ENCODE results near the gene ALDOA. TPM values are rescaled to one million over a fixed set of nuclear protein-coding genes. Genes with fewer than 3 reads are reported as not detected.
"Not testable (repeated sequence)": the region's sequence is repeated elsewhere in the genome, so short reads cannot be mapped to it uniquely, and the experiment has no call there.

ALDOA gene
- 1,000 to 10,000 TPM in 2 of 4 donors, 100 to 1,000 TPM in 2; 406 to 1,111 (median 984) TPM for polyA plus RNA-seq
- long read RNA-seq, donor 1, result 0 reads
- long read RNA-seq, donor 2, transcript ALDOA-209 (9 exons, 1,579 nt), result major isoform, 79 of 98 reads
- long read RNA-seq, donor 2, transcript ALDOA-206 (9 exons, 1,550 nt), result minor isoform, 5 of 98 reads
- long read RNA-seq, donor 2, partial matches to known transcripts, result 7 of 98 reads
- long read RNA-seq, donor 2, other reads (novel, unspliced or antisense), result 0 of 98 reads
- long read RNA-seq, donor 3, transcript ALDOA-209 (9 exons, 1,579 nt), result major isoform, 74 of 147 reads
- long read RNA-seq, donor 3, transcript ALDOA-219 (8 exons, 1,499 nt), result minor isoform, 8 of 147 reads
- long read RNA-seq, donor 3, transcript ALDOA-214 (4 exons, 801 nt), result minor isoform, 6 of 147 reads
- long read RNA-seq, donor 3, partial matches to known transcripts, result 53 of 147 reads
- long read RNA-seq, donor 3, other reads (novel, unspliced or antisense), result 0 of 147 reads
- long read RNA-seq, donor 4, partial matches to known transcripts, result 0 of 5 reads
- long read RNA-seq, donor 4, other reads (novel, unspliced or antisense), result 0 of 5 reads
- long read RNA-seq, donor 5, transcript ALDOA-209 (9 exons, 1,579 nt), result major isoform, 16 of 20 reads
- long read RNA-seq, donor 5, partial matches to known transcripts, result 0 of 20 reads
- long read RNA-seq, donor 5, other reads (novel, unspliced or antisense), result 0 of 20 reads
- long read RNA-seq, donor 6, transcript ALDOA-206 (9 exons, 1,550 nt), result minor isoform, 8 of 202 reads
- long read RNA-seq, donor 6, transcript ALDOA-209 (9 exons, 1,579 nt), result major isoform, 165 of 202 reads
- long read RNA-seq, donor 6, transcript ALDOA-219 (8 exons, 1,499 nt), result minor isoform, 12 of 202 reads
- long read RNA-seq, donor 6, partial matches to known transcripts, result 12 of 202 reads
- long read RNA-seq, donor 6, other reads (novel, unspliced or antisense), result 0 of 202 reads
- long read RNA-seq, donor 7, transcript ALDOA-209 (9 exons, 1,579 nt), result major isoform, 1,376 of 1,666 reads
- long read RNA-seq, donor 7, transcript ALDOA-206 (9 exons, 1,550 nt), result minor isoform, 107 of 1,666 reads
- long read RNA-seq, donor 7, transcript ALDOA-219 (8 exons, 1,499 nt), result minor isoform, 28 of 1,666 reads
- long read RNA-seq, donor 7, transcript ALDOA-214 (4 exons, 801 nt), result minor isoform, 16 of 1,666 reads
- long read RNA-seq, donor 7, partial matches to known transcripts, result 123 of 1,666 reads
- long read RNA-seq, donor 7, other reads (novel, unspliced or antisense), result 0 of 1,666 reads
- long read RNA-seq, donor 8, transcript ALDOA-202 (9 exons, 1,603 nt), result minor isoform, 14 of 64 reads
- long read RNA-seq, donor 8, transcript ALDOA-209 (9 exons, 1,579 nt), result major isoform, 37 of 64 reads
- long read RNA-seq, donor 8, partial matches to known transcripts, result 6 of 64 reads
- long read RNA-seq, donor 8, other reads (novel, unspliced or antisense), result 0 of 64 reads
- long read RNA-seq, donor 9, transcript ALDOA-209 (9 exons, 1,579 nt), result major isoform, 42 of 52 reads
- long read RNA-seq, donor 9, partial matches to known transcripts, result 6 of 52 reads
- long read RNA-seq, donor 9, other reads (novel, unspliced or antisense), result 0 of 52 reads
- long read RNA-seq, donor 10, transcript ALDOA-219 (8 exons, 1,499 nt), result minor isoform, 8 of 243 reads
- long read RNA-seq, donor 10, transcript ALDOA-209 (9 exons, 1,579 nt), result major isoform, 205 of 243 reads
- long read RNA-seq, donor 10, transcript ALDOA-206 (9 exons, 1,550 nt), result minor isoform, 13 of 243 reads
- long read RNA-seq, donor 10, partial matches to known transcripts, result 9 of 243 reads
- long read RNA-seq, donor 10, other reads (novel, unspliced or antisense), result 0 of 243 reads

DNA sequence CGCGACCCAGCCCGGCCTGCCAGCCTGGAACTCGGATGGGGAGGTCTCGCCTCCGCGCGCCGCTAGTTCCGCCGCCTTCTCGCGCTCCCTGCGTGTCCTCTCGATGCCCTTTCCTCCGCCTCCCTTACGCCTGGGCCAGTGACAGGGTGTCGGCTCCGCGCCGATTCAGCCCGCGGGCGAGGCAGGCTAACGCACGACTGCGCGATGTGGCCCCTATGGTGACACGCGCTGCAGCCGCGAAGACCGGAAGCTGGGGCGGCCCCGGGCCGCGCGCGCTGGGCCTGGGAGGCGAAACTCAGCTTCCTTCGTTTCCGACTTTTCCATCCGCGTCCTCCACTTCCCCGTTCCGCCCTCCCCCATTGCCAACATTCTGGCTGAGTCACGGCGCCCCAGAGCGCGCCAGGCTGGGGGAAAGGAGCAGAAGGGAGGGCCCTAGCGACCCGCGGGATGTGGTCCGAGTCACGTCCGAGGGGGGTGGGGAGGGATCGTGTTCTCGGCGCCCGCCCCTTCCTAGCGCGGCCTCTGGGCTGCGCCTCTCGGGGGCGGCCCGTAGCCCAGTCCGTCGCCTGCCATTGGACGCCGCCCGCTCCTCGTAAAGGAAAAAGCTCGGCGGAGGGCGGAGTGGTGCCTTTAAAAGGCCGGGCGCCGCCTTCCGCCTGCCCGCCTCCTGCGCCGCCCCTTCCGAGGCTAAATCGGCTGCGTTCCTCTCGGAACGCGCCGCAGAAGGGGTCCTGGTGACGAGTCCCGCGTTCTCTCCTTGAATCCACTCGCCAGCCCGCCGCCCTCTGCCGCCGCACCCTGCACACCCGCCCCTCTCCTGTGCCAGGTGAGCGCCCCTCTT, at the start of gene ALDOA:
ALDOA (plus strand) TSS at position 659 of the 841 bp plus-strand sequence. CDS start 1,138 bp downstream, outside the sequence.
- Histone ChIP-seq H3K27ac (ENCODE audit: low read depth in 1 of 3, low read length in 2 of 3) (peak within 1 kb of the TSS; percentile 93 to 100 (median 99)), H3K4me3 (ENCODE audit: low read depth in 1 of 3, low read length in 3 of 3) (peak within 1 kb of the TSS; percentile 85 to 100 (median 92)), H3K27me3 (ENCODE audit: control insufficient read depth in 3 of 3, insufficient read depth in 3 of 3, low read length in 3 of 3) (no peaks in the 10 kb centered on the region), H3K9me3 (ENCODE audit: control insufficient read depth in 2 of 2, insufficient read depth in 1 of 2, low read depth in 1 of 2, low read length in 1 of 2) (no peaks in the 10 kb centered on the region), H3K4me1 (ENCODE audit: control insufficient read depth in 3 of 3, insufficient read depth in 2 of 3, low read depth in 1 of 3, low read length in 2 of 3) (peaks cover 0 to 36% (median 6%) of the 10 kb centered on the region in 3 donors), H3K36me3 (ENCODE audit: control insufficient read depth in 3 of 3, insufficient read depth in 2 of 3, low read depth in 1 of 3, low read length in 3 of 3) (peaks cover 15 to 41% (median 24%) of the 10 kb centered on the region in 3 donors)
- DNase-seq (peak; percentile 97 to 99), FAIRE-seq (no peak)
- 0 to 1% (median 1%) methylated on average over 76 to 99 of the region's 99 CpGs for WGBS, 3 donors

DNA sequence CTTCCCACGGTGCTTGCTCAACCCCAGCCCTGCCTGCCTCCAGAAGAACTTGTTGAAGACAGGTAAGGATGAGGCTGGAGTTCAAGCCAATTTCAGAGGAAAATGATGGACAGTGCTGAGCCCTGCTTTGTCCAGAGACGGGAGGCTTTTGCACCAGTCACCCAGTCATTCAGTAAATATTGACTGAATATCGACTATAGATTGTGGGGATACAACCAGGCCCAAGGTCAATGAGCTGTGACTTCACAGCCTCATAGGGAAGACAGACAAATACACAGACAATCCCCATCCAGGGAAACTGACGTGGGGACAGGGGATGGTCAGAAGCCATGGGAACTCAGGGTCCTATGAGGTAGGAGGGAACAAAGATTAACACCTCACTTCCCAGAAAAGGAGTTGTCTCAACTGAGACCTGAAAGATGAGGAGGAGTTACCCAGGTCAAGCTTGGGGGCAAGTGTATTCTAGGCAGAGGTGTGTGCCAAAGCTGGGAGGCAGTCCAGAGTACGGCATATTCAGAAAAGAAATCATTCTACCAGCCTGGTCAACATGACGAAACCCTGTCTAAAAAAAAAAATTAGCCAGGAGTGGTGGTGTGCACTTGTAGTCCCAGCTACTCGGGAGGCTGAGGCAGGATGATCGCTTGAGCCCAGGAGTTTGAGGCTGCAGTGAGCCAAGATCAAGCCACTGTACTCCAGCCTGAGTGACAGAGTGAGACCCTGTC, 48.8 kb upstream of the ALDOA start:
- FAIRE-seq (no peak), DNase-seq (no peak)
- Histone ChIP-seq H3K4me3 (ENCODE audit: low read depth in 1 of 3, low read length in 3 of 3) (no peak overlapping the region), H3K36me3 (ENCODE audit: control insufficient read depth in 3 of 3, insufficient read depth in 2 of 3, low read depth in 1 of 3, low read length in 3 of 3) (no peaks in the 10 kb centered on the region), H3K9me3 (ENCODE audit: control insufficient read depth in 2 of 2, insufficient read depth in 1 of 2, low read depth in 1 of 2, low read length in 1 of 2) (no peaks in the 10 kb centered on the region), H3K4me1 (ENCODE audit: control insufficient read depth in 3 of 3, insufficient read depth in 2 of 3, low read depth in 1 of 3, low read length in 2 of 3) (peaks cover 0 to 11% (median 0%) of the 10 kb centered on the region in 3 donors), H3K27me3 (ENCODE audit: control insufficient read depth in 3 of 3, insufficient read depth in 3 of 3, low read length in 3 of 3) (peaks cover 0 to 18% (median 0%) of the 10 kb centered on the region in 3 donors), H3K27ac (ENCODE audit: low read depth in 1 of 3, low read length in 2 of 3) (no peak overlapping the region)
- WGBS, 3 donors, result 65 to 76% (median 67%) methylated on average over 8 of the region's 8 CpGs

- 94 to 97% (median 95%) methylated on average over 2 of the region's 2 CpGs for WGBS, 3 donors
- Histone ChIP-seq H3K4me1 (ENCODE audit: control insufficient read depth in 3 of 3, insufficient read depth in 2 of 3, low read depth in 1 of 3, low read length in 2 of 3) (peaks cover 0 to 6% (median 0%) of the 10 kb centered on the region in 3 donors), H3K27me3 (ENCODE audit: control insufficient read depth in 3 of 3, insufficient read depth in 3 of 3, low read length in 3 of 3) (peaks cover 0 to 13% (median 0%) of the 10 kb centered on the region in 3 donors), H3K27ac (ENCODE audit: low read depth in 1 of 3, low read length in 2 of 3) (no peak overlapping the region), H3K36me3 (ENCODE audit: control insufficient read depth in 3 of 3, insufficient read depth in 2 of 3, low read depth in 1 of 3, low read length in 3 of 3) (no peaks in the 10 kb centered on the region), H3K4me3 (ENCODE audit: low read depth in 1 of 3, low read length in 3 of 3) (no peak overlapping the region), H3K9me3 (ENCODE audit: control insufficient read depth in 2 of 2, insufficient read depth in 1 of 2, low read depth in 1 of 2, low read length in 1 of 2) (no peaks in the 10 kb centered on the region)
- FAIRE-seq (no peak), DNase-seq (no peak)
Observed at GRCh38 chr16:30017277-30017656, 48.3 kb upstream of the ALDOA start.

DNA sequence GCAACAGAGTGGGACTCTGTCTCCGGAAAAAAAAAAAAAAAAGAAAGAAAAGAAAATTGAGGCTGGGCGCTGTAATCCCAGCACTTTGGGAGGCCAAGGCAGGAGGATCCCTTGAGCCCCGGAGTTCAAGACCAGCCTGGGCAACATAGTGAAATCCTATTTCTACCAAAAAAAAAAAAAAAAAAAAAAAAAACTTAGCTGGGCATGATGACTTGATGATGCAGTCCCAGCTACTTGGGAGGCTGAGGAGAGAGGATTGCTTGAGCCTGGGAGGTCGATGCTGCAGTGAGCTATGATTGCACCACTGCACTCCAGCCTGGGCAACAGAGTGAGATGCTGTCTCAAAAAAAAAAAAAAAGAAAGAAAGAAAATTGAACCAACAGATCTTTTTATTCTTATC, 47.6 kb upstream of the ALDOA start:
- not testable (repeated sequence) for H3K27ac ChIP-seq (ENCODE audit: low read depth in 1 of 3, low read length in 2 of 3); H3K4me3 ChIP-seq (ENCODE audit: low read depth in 1 of 3, low read length in 3 of 3); DNase-seq; H3K36me3 ChIP-seq (ENCODE audit: control insufficient read depth in 3 of 3, insufficient read depth in 2 of 3, low read depth in 1 of 3, low read length in 3 of 3); FAIRE-seq; H3K27me3 ChIP-seq (ENCODE audit: control insufficient read depth in 3 of 3, insufficient read depth in 3 of 3, low read length in 3 of 3); H3K9me3 ChIP-seq (ENCODE audit: control insufficient read depth in 2 of 2, insufficient read depth in 1 of 2, low read depth in 1 of 2, low read length in 1 of 2); H3K4me1 ChIP-seq (ENCODE audit: control insufficient read depth in 3 of 3, insufficient read depth in 2 of 3, low read depth in 1 of 3, low read length in 2 of 3)
- WGBS, 3 donors, result 86 to 90% (median 89%) methylated on average over 3 to 4 of the region's 4 CpGs

- Histone ChIP-seq H3K9me3 (ENCODE audit: control insufficient read depth in 2 of 2, insufficient read depth in 1 of 2, low read depth in 1 of 2, low read length in 1 of 2) (no peaks in the 10 kb centered on the region), H3K36me3 (ENCODE audit: control insufficient read depth in 3 of 3, insufficient read depth in 2 of 3, low read depth in 1 of 3, low read length in 3 of 3) (no peaks in the 10 kb centered on the region), H3K4me1 (ENCODE audit: control insufficient read depth in 3 of 3, insufficient read depth in 2 of 3, low read depth in 1 of 3, low read length in 2 of 3) (peaks cover 0 to 6% (median 0%) of the 10 kb centered on the region in 3 donors), H3K4me3 (ENCODE audit: low read depth in 1 of 3, low read length in 3 of 3) (no peak overlapping the region), H3K27me3 (ENCODE audit: control insufficient read depth in 3 of 3, insufficient read depth in 3 of 3, low read length in 3 of 3) (peaks cover 0 to 6% (median 0%) of the 10 kb centered on the region in 3 donors), H3K27ac (ENCODE audit: low read depth in 1 of 3, low read length in 2 of 3) (no peak overlapping the region)
- 38 to 65% (median 46%) methylated on average over 4 of the region's 4 CpGs for WGBS, 3 donors
- DNase-seq, result no peak
- no peak for FAIRE-seq
Observed at GRCh38 chr16:30018731-30019158, 46.8 kb upstream of the ALDOA start.

GRCh38 chr16:30022887-30023286, 42.7 kb upstream of the ALDOA start, which contains the start of gene C16orf92:
C16orf92 (plus strand) TSS chr16:30023198; CDS start chr16:30023341, 143 bp downstream.
- Histone ChIP-seq H3K27ac (ENCODE audit: low read depth in 1 of 3, low read length in 2 of 3) (no peak within 1 kb of the TSS), H3K9me3 (ENCODE audit: control insufficient read depth in 2 of 2, insufficient read depth in 1 of 2, low read depth in 1 of 2, low read length in 1 of 2) (no peaks in the 10 kb centered on the region)
- DNase-seq, result no peak

More at GRCh38 chr16:30022887-30023286, 42.7 kb upstream of the ALDOA start, which contains the start of gene C16orf92:
- H3K4me1 ChIP-seq (ENCODE audit: control insufficient read depth in 3 of 3, insufficient read depth in 2 of 3, low read depth in 1 of 3, low read length in 2 of 3), result peaks cover 0 to 6% (median 0%) of the 10 kb centered on the region in 3 donors
- peaks cover 3 to 32% (median 3%) of the 10 kb centered on the region in 3 donors for H3K27me3 ChIP-seq (ENCODE audit: control insufficient read depth in 3 of 3, insufficient read depth in 3 of 3, low read length in 3 of 3)
- WGBS, 3 donors, result 84 to 88% (median 86%) methylated on average over 6 of the region's 6 CpGs
- FAIRE-seq, result no peak
- H3K36me3 ChIP-seq (ENCODE audit: control insufficient read depth in 3 of 3, insufficient read depth in 2 of 3, low read depth in 1 of 3, low read length in 3 of 3), result no peaks in the 10 kb centered on the region
- H3K4me3 ChIP-seq (ENCODE audit: low read depth in 1 of 3, low read length in 3 of 3), result no peak within 1 kb of the TSS

Data from small intestine (tissue), 16 donors.